GM21723 (cell line): ENCODE measurements around the gene MMP15.

ENCODE experiments used
- ATAC-seq: cut with Tn5 transposase; IDR thresholded peaks from one replicate; pipeline ENCODE4 v1.9.1; 2021; ENCODE audit warnings: mild to moderate bottlenecking, moderate library complexity; ENCODE audit not compliant: unreplicated experiment

MMP15 gene

GRCh38 chr16:58016840-58017446 is 8.6 kb upstream of the MMP15 start:
- no peak for ATAC-seq

GRCh38 chr16:58018803-58019202 is 6.8 kb upstream of the MMP15 start:
- no peak for ATAC-seq

DNA sequence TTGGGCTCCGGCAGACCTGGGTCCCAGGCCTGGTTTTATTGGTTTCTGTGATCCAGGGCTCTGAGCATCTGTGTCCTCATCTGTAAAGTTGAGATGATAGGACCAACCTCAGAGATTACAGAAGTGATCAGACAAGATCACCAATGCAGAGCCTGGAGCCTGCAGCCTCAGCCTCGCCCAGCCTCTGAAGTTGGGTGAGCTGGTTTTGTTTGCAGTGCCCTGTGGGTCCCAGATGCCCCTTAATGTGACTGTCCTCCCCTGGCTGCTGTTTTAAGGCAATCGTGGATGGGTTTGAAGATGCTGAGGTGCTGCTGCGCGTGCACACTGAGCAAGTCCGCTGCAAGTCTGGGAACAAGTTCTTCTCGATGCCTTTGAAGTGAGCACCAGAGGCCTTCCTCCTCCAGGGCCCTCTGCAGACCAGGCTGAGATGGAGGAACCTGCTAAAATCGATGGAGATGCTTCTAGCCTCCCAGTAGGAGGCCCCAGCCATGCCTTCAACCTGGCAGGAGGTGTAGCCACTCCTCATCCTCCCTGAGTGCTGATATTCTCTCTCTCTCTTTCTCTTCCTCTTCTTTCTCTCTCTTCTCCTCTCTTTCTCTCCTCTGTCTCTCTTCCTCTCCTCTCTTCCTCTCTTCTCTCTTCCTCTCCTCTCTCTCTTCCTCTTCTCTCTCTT is 5.6 kb upstream of the MMP15 start:
- no peak for ATAC-seq

DNA sequence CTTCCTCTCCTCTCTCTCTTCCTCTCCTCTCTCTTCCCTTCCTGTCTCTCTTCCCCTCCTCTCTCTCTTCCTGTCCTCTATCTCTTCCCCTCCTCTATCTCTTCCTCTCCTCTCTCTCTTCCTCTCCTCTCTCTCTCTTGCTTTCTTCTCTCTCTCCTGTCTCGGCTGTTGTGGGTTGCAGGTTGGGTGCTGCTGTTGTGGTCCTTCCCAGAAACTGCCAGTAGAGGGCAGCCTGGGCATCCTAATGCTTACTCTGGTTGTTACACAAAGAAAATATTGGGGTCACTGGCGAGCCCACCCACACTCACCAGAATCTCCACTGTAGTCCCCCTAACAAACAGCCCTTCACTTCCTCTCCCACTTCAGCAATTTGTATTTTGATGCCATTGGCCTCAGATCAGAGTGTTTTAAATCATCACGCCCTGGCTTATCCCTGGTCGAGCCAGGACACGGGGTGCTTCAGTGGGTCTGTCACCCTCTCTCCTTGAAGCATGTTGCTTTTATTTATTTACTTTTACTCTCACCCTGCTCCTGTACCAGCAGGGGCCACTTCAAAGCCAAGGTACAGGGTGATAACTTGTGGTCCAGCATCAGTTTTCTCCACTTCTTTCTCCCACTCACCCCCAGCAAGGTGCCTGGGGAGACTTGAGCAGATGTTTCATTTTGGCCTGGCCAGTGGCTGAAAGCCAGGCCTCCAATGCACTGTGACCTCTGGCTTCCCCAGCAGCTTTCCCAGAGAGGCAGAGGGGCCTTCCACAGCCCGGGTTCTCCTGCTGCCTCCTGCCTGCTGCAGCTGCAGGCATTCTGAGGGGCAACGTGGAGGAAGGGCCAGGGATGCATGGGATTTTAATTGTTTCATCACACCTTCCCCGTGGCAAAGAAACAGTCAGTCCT is 4.7 kb upstream of the MMP15 start:
- no peak for ATAC-seq

DNA sequence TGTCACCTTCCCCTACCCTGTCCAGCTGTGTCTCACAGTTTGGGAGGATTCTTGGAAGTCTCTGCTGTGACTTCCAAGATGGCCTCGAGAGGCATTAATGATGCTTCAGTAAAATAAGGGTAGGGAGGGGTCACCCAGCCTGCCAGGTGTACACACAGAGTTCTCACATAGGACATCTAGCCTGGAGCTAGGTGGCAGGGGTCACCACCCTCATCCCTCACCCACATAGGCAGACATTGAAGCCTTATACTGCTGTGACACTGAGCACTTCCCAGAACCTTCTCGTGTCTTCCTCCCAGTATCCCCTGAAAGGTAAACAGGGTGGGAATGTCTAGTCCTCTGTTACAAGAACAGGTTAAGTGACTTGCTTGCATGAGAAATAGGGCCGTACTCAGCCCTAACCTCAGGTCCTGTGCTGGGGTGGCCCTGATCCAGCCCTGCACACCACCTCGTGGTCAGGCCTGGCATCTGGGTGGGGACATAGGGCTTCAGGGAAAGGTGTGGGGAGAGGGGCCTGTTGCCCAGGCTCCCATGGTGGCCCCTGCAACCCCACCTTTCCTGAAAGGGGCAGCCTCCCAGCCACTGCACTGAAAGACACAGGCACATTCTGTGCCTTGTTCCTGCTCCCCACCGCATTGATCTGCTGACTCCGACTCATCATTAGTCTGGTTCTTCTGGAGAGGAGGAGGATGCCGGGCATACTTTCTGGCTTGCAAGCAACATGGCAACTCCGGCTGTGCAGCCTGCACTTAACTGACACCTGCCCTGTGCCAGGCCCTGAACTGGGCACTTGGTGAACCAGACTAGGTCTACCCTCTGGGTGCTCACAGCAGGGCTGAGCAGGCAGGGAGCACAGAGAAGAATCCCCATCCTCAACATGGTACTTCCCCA is 3.6 kb upstream of the MMP15 start:
- ATAC-seq: no peak

- ATAC-seq: no peak
Observed at GRCh38 chr16:58022601-58023371, 2.8 kb upstream of the MMP15 start.

- no peak for ATAC-seq
Observed at GRCh38 chr16:58024486-58025350, 836 bp upstream of the MMP15 start.

- no peak for ATAC-seq
Observed at GRCh38 chr16:58026139-58026704, 668 bp downstream of the MMP15 start.

DNA sequence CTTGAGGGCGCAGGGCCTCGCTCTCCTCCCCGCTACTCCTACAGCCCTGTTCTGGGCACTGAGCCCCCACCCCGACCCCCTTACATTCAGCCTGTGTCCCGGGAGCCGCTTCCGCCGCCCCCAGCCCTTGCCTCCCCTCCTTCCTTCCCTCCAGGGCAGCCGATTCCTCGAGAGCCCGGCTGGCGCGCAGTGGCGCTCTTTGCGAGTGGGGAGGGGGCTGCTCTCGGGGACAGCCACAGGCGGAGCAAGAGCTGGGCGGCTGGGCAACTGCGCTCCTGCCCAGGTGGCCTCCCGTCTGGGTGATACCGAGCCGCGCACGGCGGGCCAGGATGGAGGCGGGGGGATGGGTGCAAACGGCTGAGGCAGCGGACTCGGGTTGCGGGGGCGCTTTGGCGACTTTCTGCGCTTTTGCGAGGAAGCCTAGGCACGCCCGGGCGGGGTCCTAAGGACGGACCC is 1.2 kb downstream of the MMP15 start:
- no peak for ATAC-seq

DNA sequence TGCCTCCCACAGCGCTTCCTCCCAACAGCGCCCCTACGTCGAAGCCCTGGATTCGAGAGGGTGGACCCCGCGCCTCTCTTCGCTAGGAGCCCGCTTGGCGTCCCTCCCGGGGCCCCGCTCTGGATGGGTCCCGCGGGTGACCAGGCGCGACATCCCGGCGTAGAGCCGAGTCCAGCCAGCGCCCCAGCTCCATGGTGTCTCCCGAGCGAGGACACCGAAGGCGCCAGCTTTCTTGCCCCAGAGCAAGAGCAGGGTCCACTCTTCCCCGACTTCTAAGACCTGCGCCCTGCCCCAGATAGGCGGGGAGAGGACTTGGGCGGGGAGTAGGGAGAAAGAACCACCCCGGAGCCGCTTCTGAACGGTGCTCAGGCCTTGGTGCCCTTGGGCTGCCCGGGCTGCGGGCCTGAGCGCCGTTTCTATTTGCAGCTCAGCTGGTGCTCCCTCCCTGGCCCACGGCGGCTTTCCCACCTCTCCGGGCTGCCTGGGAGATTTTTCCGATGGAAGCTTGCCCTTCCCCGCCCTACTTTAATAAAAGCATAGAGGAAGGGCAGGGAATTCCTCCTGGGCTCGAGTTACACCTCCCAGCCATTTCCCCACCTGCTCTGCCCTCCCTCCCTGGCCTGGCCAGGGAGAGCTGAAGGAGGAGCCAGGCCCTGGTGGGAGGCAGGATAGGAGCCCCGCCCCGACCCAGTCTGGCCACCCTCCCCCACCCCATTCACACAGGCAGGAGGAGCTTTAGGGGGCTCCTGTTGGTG is 1.8 kb downstream of the MMP15 start:
- ATAC-seq: no peak

GRCh38 chr16:58027916-58028455 is 2.4 kb downstream of the MMP15 start:
- ATAC-seq: no peak

DNA sequence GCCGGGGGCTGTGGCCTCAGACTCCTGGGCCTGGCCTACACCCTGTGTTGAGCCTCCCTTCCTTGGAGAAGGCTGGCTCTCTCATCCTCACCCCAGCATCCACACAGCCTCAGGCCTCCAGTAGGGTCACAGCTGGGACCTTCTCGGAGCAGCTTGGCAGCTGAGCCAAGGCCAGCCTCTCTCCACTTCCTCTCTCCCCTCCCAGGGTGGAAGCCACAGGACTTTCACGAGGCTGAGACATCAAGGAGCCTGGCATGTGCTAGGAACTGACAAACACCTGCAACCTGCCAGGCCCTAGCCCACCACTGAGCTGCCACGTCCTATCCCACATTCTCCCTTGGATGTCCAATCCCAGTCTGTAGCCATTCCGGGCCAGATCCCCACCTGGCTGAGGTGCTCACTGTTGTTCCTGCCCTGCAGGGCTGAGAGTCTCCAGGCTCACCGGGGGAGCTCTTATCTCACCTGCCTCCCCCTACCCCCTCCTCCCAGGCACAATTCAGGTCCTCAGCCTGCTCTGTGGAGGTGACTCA is 3.1 kb downstream of the MMP15 start:
- no peak for ATAC-seq

DNA sequence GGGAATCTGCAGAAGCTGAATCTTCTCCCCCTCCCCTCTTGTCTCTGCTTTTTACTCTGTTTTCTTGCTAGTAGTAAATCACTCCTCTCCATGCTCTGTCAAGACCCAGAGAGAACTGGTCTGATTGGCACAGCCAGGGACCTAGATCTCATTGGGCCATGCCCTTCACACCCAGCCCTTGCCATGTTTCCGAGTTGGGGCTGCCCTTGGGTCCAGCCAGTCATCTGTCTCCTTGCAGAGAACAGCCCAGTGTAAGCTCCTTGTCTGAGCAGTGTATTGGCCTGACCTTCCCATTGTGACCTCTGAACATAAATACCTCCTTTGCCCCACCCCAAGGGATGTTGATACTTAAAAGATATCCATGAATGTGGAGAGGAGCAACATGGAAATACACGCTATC is 3.9 kb downstream of the MMP15 start:
- no peak for ATAC-seq

DNA sequence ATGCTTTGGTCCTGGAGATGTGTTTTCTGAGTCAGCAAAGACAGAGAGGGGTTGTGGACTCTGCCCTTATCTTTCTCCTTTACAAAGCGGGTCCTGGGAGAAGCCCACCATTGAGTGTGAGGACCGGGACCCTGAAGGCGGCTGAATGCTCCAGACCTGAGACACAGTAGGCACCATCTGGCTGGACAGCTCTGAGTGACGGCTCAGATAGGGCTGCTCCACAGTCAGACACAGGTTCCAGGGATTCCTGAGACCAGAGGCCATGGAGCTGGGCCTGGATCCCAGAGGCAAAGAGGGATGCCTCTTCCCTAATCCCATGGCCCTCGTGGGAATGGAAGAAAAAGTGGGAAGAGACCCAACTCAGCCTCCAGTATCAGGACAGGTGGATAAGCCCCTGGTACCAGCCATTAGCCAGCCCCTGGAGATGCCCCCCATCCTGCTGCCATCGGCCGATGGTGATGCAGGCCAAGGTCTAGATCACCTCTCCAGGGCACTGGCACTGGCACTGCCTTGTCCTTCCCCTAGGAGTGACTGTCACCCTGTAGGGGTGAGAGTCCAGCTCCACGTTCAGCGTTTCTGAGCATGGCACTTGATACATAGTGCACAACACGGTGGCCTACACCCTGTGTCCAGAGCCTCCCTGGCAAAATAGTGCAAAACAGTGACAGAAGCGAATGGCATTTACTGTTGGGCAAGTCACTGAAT is 4.7 kb downstream of the MMP15 start:
- ATAC-seq: no peak

- ATAC-seq: no peak
Observed at GRCh38 chr16:58031016-58031800, 5.7 kb downstream of the MMP15 start.

GRCh38 chr16:58032710-58033293 is 7.2 kb downstream of the MMP15 start:
- ATAC-seq: no peak
